Fibroblast of lung (primary cell): ENCODE results near the gene MAMDC4. TPM values are rescaled to one million over a fixed set of nuclear protein-coding genes. Genes with fewer than 3 reads are reported as not detected.

Experiments
- DNase-seq, 2 donors: peaks; one replicate each; pipeline versions ENCODE4 v3.0.0 to v3.0.0-alpha.2; 2010; ENCODE audit warnings: low read depth in 2 of 2
- H2AFZ ChIP-seq: 2 replicates; pipeline ENCODE4 v1.5.1; 2012; ENCODE audit warnings: low read length, control low read depth, inconsistent platforms
- H3K27ac ChIP-seq: 2 replicates; pipeline ENCODE4 v1.5.1; 2011; ENCODE audit warnings: low read length, control low read depth; ENCODE audit not compliant: insufficient read depth
- H3K27me3 ChIP-seq: 2 replicates; pipeline ENCODE4 v1.5.1; 2011; ENCODE audit warnings: mild to moderate bottlenecking, low read length; ENCODE audit not compliant: control insufficient read depth, insufficient read depth
- H3K36me3 ChIP-seq: 2 replicates; pipeline ENCODE4 v1.5.1; 2011; ENCODE audit warnings: low read length; ENCODE audit not compliant: control insufficient read depth, insufficient read depth
- H3K4me1 ChIP-seq: 2 replicates; pipeline ENCODE4 v1.5.1; 2011; ENCODE audit warnings: low read length; ENCODE audit not compliant: control insufficient read depth, insufficient read depth; ENCODE audit errors: extremely low read depth
- H3K4me2 ChIP-seq: 2 replicates; pipeline ENCODE4 v1.5.1; 2011; ENCODE audit warnings: low read length, control low read depth; ENCODE audit not compliant: insufficient read depth; ENCODE audit errors: extremely low read depth
- H3K4me3 ChIP-seq, 4 experiments: fragments of 200-600 bp in 1 of 4; sonication (generic) in 1 of 4; replicated peaks in 1 of 4; 2 replicates each; pipeline ENCODE4 v1.5.1; 2011 to 2016; ENCODE audit warnings: low read length in 4 of 4, low read depth in 3 of 4, mild to moderate bottlenecking in 3 of 4, control low read depth in 2 of 4, inconsistent platforms in 1 of 4, mixed read lengths in 1 of 4; ENCODE audit not compliant: insufficient read depth in 1 of 4; ENCODE audit errors: control extremely low read depth in 1 of 4
- H3K79me2 ChIP-seq: 2 replicates; pipeline ENCODE4 v1.5.1; 2012; ENCODE audit warnings: mild to moderate bottlenecking, low read length, inconsistent platforms; ENCODE audit not compliant: control insufficient read depth, insufficient read depth
- H3K9ac ChIP-seq: 2 replicates; pipeline ENCODE4 v1.5.1; 2011; ENCODE audit warnings: mild to moderate bottlenecking, low read length, control low read depth; ENCODE audit not compliant: insufficient read depth
- H3K9me3 ChIP-seq: 2 replicates; pipeline ENCODE4 v1.5.1; 2012; ENCODE audit warnings: low read depth, low read length; ENCODE audit not compliant: control insufficient read depth, insufficient read depth
- H4K20me1 ChIP-seq: 2 replicates; pipeline ENCODE4 v1.5.1; 2011; ENCODE audit warnings: low read length; ENCODE audit not compliant: control insufficient read depth, insufficient read depth; ENCODE audit errors: extremely low read depth
- CTCF ChIP-seq, 2 donors: IDR thresholded peaks in 1 of 2; conservative IDR thresholded peaks in 1 of 2; 1 replicate in 1 of 2; 2 replicates in 1 of 2; pipeline ENCODE4 v1.5.1; 2011 to 2012; ENCODE audit warnings: low read length in 2 of 2, control low read depth in 1 of 2, inconsistent platforms in 1 of 2, low read depth in 1 of 2, mild to moderate bottlenecking in 1 of 2
- EZH2 ChIP-seq: IDR thresholded peaks from 2 replicates; pipeline ENCODE4 v1.5.1; 2012; ENCODE audit warnings: low read length, control low read depth, mild to moderate bottlenecking; ENCODE audit errors: missing control alignments
- polyA plus RNA-seq, 2 donors: library from polyadenylated mRNA; depleted of rRNA in 1 of 2; stranded (reverse) in 1 of 2; unstranded in 1 of 2; fragments of >200 nt; gene quantifications; 2 replicates each; pipeline ENCODE4 v1.2.1, GENCODE V29; 2011 to 2012; ENCODE audit warnings: missing spikeins in 1 of 2
- total RNA-seq: library from RNA; depleted of rRNA; stranded (reverse); fragments of >200 nt; gene quantifications from 2 replicates; pipeline ENCODE4 v1.2.1, GENCODE V29; 2014

Gene MAMDC4
- total and polyA plus RNA-seq, 2 donors (not counting 1 experiment from before 2014, with no cell fraction given): 0.37 to 4.6 TPM

- Histone ChIP-seq H3K9ac (peak overlapping the region; percentile 63), H4K20me1 (no peaks in the 10 kb centered on the region), H3K4me2 (peak overlapping the region; percentile 92), H3K4me1 (peaks cover 3% of the 10 kb centered on the region), H3K9me3 (no peaks in the 10 kb centered on the region), H3K27me3 (no peaks in the 10 kb centered on the region), H2AFZ (peak overlapping the region; percentile 38), H3K27ac (peak overlapping the region; percentile 57), H3K79me2 (peaks cover 16% of the 10 kb centered on the region), H3K36me3 (peaks cover 6% of the 10 kb centered on the region), H3K4me3 (peak overlapping the region; percentile 3 to 32 (median 18))
- TF ChIP-seq CTCF (conservative IDR thresholded peaks at IDR 0.05 in 1 of 2, IDR thresholded peaks at IDR 0.05 in 1 of 2; ENCODE audit: low read depth in 1 of 2, low read length in 2 of 2) (no peak), EZH2 (no peak)
- peak; percentile 30 to 55 for DNase-seq
Measured at GRCh38 chr9:136820971-136821825, 30.9 kb upstream of the MAMDC4 start.

- H3K4me3 ChIP-seq: peak overlapping the region in 1 of 4 experiments; percentile 20
- H3K79me2 ChIP-seq: peaks cover 16% of the 10 kb centered on the region
- peak overlapping the region; percentile 46 for H3K9ac ChIP-seq
- TF ChIP-seq CTCF (conservative IDR thresholded peaks at IDR 0.05 in 1 of 2, IDR thresholded peaks at IDR 0.05 in 1 of 2; ENCODE audit: low read depth in 1 of 2, low read length in 2 of 2) (no peak), EZH2 (no peak)
- H3K4me2 ChIP-seq: peak overlapping the region; percentile 25
- H3K9me3 ChIP-seq: no peaks in the 10 kb centered on the region
- peaks cover 12% of the 10 kb centered on the region for H3K36me3 ChIP-seq
- no peak overlapping the region for H3K27ac ChIP-seq
- no peaks in the 10 kb centered on the region for H3K27me3 ChIP-seq
- H4K20me1 ChIP-seq: no peaks in the 10 kb centered on the region
- H2AFZ ChIP-seq: no peak overlapping the region
- no peak for DNase-seq
- H3K4me1 ChIP-seq: peaks cover 3% of the 10 kb centered on the region
Measured at GRCh38 chr9:136821826-136822544, 30.2 kb upstream of the MAMDC4 start.
